Measurements from ENCODE around the gene GDI1.
A peak's percentile ranks its signal among the peaks of the same experiment; 100 is the strongest.

GDI1 gene

DNA sequence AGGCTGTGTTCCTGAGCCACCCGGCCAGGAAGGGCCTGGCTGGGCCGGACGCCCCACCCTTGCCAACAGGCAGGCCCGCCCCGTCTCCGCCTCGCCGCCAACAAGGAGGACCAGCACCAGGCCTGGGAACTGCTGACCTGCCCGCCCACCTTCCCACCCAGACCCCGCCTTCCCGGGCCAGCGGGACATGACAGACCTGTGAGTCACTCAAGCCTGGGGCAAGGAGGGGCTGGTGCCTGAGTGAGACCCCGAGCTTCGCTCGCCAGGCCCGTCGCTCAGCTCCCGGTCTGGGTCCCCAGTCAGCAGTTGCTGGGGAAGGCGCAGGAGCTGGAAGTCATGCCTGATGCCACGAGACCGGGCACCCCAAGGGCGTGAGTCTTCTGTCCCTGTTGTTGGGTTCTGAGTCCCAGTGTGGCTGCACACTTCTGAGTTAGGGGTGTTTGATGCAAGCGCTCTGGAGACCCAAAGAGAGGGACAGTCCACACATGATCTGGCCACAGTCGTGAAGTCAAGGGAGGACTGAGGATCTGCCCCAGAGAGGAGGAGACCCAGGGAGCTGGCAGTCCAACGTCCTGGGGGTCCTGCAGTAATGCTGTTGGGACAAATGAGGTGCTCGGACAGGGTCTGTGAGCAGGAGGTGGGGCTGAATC, 27.6 kb upstream of the GDI1 start, which contains the start of gene DNASE1L1:
DNASE1L1 (minus strand) TSS at position 33 of the 650 bp plus-strand sequence. CDS start 3,686 bp downstream, outside the sequence.
- DNase-seq, result no peak

GRCh38 chrX:154411981-154412340, 25.0 kb upstream of the GDI1 start:
- DNase-seq, result no peak

DNA sequence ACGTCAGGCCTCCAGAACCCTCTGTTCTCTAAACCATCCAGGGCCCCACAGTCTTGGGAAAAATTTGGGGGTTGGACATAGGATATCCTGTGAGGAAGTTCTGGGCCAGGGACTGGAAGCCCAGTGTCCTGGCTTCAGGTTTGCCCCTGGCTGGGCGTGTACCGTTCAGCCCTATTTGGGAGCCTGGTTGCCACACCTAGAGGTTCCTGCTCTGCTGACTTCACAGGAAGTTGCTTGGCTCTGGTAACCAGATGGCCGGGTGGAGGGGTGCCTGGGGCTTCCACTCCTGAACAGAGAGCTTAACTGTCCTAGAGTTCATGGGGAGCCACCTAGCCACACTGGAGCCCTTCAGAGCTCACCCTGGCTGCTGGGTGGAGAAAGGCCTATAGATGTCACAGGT, 24.5 kb upstream of the GDI1 start:
- no peak for DNase-seq

DNA sequence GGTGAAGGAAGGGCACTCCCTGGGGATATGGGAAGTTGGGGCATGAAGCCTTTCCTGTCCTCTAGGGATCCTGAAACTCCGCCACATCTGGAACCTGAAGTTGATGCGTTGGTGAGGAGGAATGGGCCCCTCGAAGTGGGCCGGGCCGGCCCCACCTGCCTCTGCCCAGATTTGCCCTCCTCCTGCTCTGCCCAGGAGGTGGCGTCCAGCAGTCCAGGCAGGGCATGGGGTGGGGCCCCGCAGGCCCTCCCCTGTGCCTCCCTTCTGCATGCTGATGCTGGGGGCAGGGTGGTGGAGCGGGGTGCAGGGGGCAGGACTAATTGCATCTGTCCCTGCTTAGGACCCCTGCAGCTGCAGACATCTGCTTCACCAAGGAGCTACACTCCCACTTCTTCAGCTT, 23.8 kb upstream of the GDI1 start:
- DNase-seq, result no peak

DNA sequence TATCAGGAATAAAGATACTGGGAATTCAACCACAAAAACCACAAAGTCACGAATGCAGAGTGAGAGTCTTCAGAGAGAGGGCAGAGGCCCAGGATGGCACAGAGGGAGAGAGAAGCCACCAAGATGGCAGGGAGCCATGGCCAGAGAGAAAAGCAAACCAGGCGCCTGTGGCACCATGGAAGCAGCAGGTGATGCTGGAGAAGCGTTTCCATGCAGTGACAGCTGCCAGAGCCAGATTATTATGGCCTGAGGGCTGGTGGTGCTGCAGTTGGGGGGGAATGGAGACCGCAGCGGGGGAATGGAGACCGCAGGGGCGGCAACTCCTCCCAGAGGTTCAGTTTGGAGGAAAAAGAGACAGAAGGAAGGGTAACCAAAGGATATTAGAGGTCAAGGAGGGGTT, 19.8 kb upstream of the GDI1 start:
- no peak for DNase-seq

GRCh38 chrX:154419189-154419588, 17.8 kb upstream of the GDI1 start:
- no peak for DNase-seq

DNA sequence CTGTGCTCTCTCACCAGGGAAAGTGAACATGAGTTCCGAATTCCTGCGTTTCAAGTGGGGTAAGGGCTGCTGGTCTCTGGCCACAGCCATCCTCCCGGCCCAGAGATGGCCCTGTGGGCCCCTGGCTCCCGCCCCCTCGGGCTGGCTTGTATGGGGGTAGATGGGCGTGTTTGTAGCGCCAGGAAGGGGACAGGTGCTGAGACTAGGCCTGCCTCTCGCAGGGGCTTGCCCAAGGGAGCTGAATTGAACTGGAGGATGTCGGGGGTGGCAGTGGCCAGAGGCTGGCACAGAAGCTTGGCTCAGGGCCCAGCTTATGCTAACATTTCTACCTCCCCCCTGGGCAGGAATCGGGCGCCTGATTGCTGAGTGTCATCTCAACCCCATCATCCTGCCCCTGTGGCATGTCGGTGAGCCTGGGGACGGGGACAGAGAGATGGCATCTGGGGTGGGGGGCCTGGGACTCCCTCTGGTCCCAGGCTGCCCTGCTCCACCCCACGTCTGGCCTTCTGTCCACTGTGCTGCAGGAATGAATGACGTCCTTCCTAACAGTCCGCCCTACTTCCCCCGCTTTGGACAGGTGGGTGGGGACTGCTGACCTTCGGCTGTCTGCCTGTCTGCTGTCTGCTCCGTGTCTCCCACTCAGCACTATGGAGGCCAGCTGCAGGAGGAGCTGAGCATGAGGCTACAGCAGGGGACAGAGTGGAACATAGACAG, 17.1 kb upstream of the GDI1 start:
- no peak for DNase-seq

DNA sequence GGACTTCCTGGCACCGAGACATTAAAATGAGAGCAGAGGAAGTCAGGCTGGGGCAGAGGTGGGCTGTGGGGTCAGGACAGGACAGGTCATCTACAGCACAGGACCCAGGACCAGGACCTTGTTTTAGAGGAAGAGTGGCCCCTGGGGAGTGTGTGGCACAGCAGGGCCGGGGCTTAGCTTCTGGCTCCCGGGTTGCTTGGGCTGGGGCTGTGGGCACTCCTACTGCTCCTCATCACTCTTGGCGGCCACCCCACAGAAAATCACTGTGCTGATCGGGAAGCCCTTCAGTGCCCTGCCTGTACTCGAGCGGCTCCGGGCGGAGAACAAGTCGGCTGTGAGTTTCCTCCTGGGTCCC, 16.6 kb upstream of the GDI1 start:
- DNase-seq, result no peak

DNA sequence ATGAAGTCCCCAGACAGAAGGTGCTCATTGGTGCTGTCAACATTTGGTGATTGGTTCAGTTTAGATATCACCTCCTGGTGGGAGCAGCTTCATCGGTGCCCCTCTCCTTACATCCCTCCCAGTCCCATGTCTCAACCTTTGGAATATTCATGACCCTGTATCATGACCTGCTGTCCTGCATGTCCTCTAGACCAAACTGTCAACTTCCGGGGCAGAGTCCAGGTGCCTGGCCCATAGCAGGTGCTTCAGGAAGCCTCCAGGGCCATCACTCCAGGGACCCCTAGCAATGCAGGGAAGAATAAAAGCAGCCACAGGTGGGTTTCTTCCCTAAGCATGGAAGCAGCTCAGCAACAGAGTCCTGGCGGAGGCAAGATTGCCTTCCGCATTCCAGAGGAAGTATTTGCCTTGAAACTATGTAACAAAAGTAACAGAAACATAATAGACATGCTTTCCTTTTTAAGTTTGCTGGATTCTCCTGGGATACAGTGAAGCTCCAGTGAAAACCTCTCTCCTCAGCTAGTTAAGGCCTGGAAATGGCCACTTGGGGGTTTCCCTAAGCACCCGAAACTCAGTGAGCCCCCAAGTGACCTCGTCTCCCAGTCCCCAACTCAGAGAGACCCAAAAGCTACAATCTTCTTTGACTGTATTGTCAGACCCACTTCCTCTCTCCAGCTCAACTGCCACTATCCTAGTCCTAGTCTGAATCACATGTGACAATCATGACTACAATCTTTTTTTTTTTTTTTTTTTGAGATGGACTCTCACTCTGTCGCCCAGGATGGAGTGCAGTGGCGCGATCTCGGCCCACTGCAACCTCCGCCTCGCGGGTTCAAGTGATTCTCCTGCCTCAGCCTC, 9.8 kb upstream of the GDI1 start:
- no peak for DNase-seq

GRCh38 chrX:154428176-154429171, 8.5 kb upstream of the GDI1 start, which contains the start of gene ATP6AP1:
Gene ATP6AP1 (plus strand): TSS chrX:154428677. CDS start chrX:154428693, 16 bp downstream.
- DNase-seq, result peak; percentile 80 to 88

DNA sequence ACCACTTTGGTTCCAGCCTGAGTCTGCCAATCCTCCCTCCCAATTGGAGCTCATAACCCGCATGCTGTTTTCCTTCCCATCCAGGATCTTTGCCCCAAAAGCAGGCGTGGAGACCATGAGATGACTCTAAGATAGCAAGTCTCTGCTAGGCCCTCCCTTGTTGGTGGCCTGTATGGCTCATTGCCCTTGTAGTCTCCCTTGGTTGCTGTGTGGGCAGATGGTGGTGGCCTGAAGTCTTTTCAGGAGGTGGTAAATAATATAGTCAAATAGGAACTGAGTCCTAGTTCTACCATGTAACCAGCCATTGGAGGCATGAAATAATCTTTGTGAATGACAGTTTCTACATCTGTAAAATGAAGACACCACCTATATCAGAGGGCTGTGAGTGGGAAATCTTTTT, 7.2 kb upstream of the GDI1 start:
- DNase-seq, result no peak

DNA sequence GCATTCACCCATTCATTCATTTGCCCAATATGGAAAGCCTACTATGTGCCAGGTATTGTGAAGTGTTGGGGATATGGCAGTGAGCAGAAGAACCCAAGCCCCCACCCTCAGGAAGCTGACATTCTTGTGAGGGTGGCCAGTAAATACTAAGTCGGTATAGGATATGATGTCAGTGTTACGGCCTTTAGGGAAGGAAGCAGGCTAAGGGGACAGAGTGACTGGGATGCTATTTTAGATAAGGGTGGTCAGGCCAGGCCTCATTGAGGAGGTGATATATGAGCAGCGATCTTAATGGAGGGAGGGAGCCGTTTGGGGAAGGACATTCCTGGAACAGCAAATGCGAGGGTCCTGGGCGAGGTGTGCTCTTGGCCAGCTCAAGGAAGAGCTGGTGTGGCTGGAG, 6.5 kb upstream of the GDI1 start:
- DNase-seq, result no peak

- DNase-seq, result no peak
Measured at GRCh38 chrX:154430916-154431315, 6.0 kb upstream of the GDI1 start.

- no peak for DNase-seq
Measured at GRCh38 chrX:154431341-154431740, 5.6 kb upstream of the GDI1 start.

- no peak for DNase-seq
Measured at GRCh38 chrX:154432210-154432609, 4.7 kb upstream of the GDI1 start.

DNA sequence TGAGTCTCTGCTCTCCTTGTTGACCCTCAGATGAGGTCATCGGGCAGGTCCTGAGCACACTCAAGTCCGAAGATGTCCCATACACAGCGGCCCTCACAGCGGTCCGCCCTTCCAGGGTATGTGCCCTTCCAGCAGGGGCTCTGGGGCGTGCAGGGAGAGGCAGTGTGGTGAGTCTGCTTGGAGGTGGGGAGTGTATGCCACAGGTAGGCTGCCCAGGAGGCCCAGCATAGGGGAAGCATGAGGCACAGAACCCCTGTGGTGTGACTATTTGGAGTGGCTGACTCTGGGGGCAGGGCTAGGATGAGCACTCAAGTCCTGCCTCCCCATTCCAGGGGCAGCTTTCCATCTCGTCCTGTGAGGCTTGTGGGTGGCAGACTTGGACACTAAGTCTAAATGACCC, 3.3 kb upstream of the GDI1 start:
- no peak for DNase-seq

DNA sequence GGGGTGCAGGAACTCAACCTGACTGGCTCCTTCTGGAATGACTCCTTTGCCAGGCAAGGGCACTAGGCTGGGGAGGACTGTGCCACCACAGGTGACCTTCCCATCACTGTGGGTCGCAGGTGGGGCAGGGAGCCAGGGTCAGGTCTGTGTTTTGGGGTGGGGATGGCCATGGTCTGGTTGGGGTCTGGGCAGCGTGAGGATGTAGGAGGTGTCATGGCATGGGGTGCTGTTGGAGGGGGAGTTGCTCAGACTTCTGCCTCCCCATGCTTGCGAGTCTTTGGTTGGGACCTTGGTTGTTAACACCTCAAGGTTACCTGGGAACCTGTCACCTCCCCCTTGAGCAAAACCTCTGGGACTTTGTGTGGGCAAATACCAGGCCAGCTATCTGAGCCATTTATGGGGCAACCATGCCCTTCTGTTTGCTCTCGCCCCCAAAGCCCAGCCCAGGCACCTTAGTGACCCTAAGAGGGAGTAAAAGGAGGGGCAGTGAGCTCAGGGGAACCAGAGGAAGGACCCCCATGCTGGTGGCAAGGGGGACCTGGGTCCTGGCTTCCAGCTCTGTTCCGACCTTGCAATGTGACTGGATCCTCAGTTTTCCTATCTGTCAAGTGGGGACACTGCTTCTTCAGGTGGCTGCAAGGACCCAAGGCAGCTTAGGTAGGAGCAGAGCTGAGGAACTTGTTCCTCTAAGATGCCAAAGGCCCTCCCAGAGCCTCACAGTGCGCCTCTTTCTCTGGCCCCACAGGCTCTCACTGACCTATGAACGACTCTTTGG, 2.4 kb upstream of the GDI1 start:
- DNase-seq, result no peak

- no peak for DNase-seq
Measured at GRCh38 chrX:154435171-154435733, 1.7 kb upstream of the GDI1 start.

GRCh38 chrX:154436374-154436982, 476 bp upstream of the GDI1 start:
- no peak for DNase-seq

DNA sequence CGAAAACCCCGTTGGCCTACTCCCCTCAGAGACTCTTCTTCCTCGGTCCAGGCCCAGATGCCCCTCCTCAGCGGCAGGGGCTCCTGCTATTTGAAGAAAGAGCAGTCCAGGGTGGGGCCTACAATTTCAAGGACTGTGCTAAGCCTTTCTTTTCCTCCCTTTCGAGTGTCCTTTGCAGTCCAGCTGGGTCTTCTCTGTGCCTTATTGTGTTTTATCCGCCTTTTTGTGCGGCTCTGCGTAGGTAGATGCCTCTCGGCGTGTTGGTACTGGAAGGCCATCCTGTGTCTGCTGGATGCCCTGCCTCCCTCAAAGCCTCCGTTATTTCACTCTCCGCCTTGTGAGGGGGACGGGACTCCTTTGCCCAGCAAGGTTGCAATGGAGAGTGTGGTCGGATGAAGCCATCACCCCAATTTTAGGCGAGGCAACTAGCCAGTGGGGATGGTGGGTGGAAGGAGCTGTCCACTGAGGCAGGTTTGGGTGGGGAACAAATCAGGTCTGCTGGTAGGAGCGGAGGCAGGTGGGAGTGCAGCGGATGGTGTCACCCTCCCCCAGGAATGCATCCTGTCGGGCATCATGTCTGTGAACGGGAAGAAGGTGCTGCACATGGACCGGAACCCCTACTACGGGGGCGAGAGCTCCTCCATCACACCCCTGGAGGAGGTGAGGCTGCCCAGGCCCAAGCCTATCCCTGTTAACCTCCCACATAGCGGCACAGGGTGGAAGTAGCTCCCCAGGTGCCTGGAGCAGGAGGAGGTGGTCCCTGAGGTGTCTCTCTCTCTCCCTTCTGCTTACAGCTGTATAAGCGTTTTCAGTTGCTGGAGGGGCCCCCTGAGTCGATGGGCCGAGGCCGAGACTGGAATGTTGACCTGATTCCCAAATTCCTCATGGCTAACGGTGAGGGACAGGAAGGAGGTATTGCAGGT, 1.3 kb downstream of the GDI1 start:
- no peak for DNase-seq
